AG04449 (cell line): ENCODE data around the gene ZNF550.
"Not testable (repeated sequence)": the region's sequence is repeated elsewhere in the genome, so short reads cannot be mapped to it uniquely, and the experiment has no call there.

Source experiments
- CTCF ChIA-PET: fragments of 350-600 bp; formaldehyde crosslinking; extraction: SDS; loops from one replicate; lab custom pipeline; 2021; ENCODE audit warnings: antibody characterized with exemption; lab: Yijun Ruan, JAX
- POLR2A ChIA-PET: fragments of 400-600, 350-600 bp; formaldehyde crosslinking; extraction: SDS; loops from one replicate; lab custom pipeline; 2020; ENCODE audit warnings: antibody characterized with exemption, inconsistent platforms; lab: Yijun Ruan, JAX
- DNase-seq: peaks from one replicate; pipeline ENCODE4 v3.0.0-alpha.2; 2010; ENCODE audit warnings: low read depth, low spot score
- H3K4me3 ChIP-seq: 2 replicates; pipeline ENCODE4 v1.5.1; 2011; ENCODE audit warnings: low read depth, mild to moderate bottlenecking, control low read depth, low read length
- CTCF ChIP-seq: IDR thresholded peaks from one replicate; pipeline ENCODE4 v1.5.1; 2011; ENCODE audit warnings: mild to moderate bottlenecking, moderate library complexity, low read length, control low read depth, inconsistent platforms; ENCODE audit not compliant: insufficient read depth; ENCODE audit errors: missing control alignments

ZNF550 gene

GRCh38 chr19:57552432-57552831, 7.2 kb downstream of the ZNF550 start:
- POLR2A ChIA-PET, result no interaction called here
- no peak for TF ChIP-seq CTCF
- no peak for DNase-seq
- no peak overlapping the region for H3K4me3 ChIP-seq
- CTCF ChIA-PET, result no interaction called here

- ChIA-PET POLR2A (no interaction called here), CTCF (interaction anchor here (2.3 kb wide), 1 partner anchor 12 kb away, joined by 5 read pairs; no protein-coding TSS in a partner anchor)
- H3K4me3 ChIP-seq, result no peak overlapping the region
- DNase-seq, result no peak
- TF ChIP-seq CTCF, result no peak
Measured at GRCh38 chr19:57546513-57546912, 13.2 kb downstream of the ZNF550 start.

- ChIA-PET POLR2A (no interaction called here), CTCF (no interaction called here)
- no peak overlapping the region for H3K4me3 ChIP-seq
- no peak for DNase-seq
- no peak for TF ChIP-seq CTCF
Measured at GRCh38 chr19:57537953-57538547, 21.6 kb downstream of the ZNF550 start.

GRCh38 chr19:57527136-57527881, 32.4 kb downstream of the ZNF550 start, which contains the start of gene ZNF549:
TSS of gene ZNF549 (plus strand) at chr19:57527356. CDS start at chr19:57527574, 218 bp downstream.
- ChIA-PET POLR2A (no interaction called here), CTCF (interaction anchor here (1.0 kb wide), 1 partner anchor 9 kb away, joined by 3 read pairs; no protein-coding TSS in a partner anchor)
- TF ChIP-seq CTCF, result no peak
- DNase-seq, result peak; percentile 31
- H3K4me3 ChIP-seq, result peak within 1 kb of the TSS; percentile 98

GRCh38 chr19:57518021-57518420, 41.6 kb downstream of the ZNF550 start:
- CTCF ChIA-PET, POLR2A ChIA-PET, DNase-seq, H3K4me3 ChIP-seq: not testable (repeated sequence)

- no peak for TF ChIP-seq CTCF
- DNase-seq, result no peak
- no peak overlapping the region for H3K4me3 ChIP-seq
- ChIA-PET POLR2A (no interaction called here), CTCF (no interaction called here)
Measured at GRCh38 chr19:57515255-57515654, 44.4 kb downstream of the ZNF550 start.
